Mucosa of stomach (tissue), 1 donor: ENCODE results near the gene SPO11.

ENCODE experiments used
- H3K27me3 ChIP-seq: one replicate; pipeline ENCODE4 v1.7.0; 2013; ENCODE audit warnings: mild to moderate bottlenecking, low read length; ENCODE audit not compliant: control insufficient read depth, insufficient read depth
- H3K36me3 ChIP-seq: one replicate; pipeline ENCODE4 v1.7.0; 2013; ENCODE audit warnings: low read length; ENCODE audit not compliant: control insufficient read depth, insufficient read depth
- H3K4me1 ChIP-seq: one replicate; pipeline ENCODE4 v1.7.0; 2013; ENCODE audit warnings: mild to moderate bottlenecking, low read length; ENCODE audit not compliant: control insufficient read depth, insufficient read depth
- H3K4me3 ChIP-seq: one replicate; pipeline ENCODE4 v1.7.0; 2013; ENCODE audit warnings: low read length
- H3K9ac ChIP-seq: one replicate; pipeline ENCODE4 v1.7.0; 2013; ENCODE audit warnings: mild to moderate bottlenecking, low read length, moderate library complexity
- H3K9me3 ChIP-seq: one replicate; pipeline ENCODE4 v1.7.0; 2013; ENCODE audit warnings: mild to moderate bottlenecking, low read length, moderate library complexity; ENCODE audit not compliant: control insufficient read depth
- donor health status: Pancreatic carcinoma.

The SPO11 gene

GRCh38 chr20:57391439-57392301 is 62.1 kb downstream of the SPO11 start:
- Histone ChIP-seq H3K9ac (peak overlapping the region; percentile 66), H3K27me3 (no peaks in the 10 kb centered on the region), H3K36me3 (peaks cover 2% of the 10 kb centered on the region), H3K4me1 (peaks cover 49% of the 10 kb centered on the region), H3K9me3 (no peaks in the 10 kb centered on the region), H3K4me3 (peak overlapping the region; percentile 50)

DNA sequence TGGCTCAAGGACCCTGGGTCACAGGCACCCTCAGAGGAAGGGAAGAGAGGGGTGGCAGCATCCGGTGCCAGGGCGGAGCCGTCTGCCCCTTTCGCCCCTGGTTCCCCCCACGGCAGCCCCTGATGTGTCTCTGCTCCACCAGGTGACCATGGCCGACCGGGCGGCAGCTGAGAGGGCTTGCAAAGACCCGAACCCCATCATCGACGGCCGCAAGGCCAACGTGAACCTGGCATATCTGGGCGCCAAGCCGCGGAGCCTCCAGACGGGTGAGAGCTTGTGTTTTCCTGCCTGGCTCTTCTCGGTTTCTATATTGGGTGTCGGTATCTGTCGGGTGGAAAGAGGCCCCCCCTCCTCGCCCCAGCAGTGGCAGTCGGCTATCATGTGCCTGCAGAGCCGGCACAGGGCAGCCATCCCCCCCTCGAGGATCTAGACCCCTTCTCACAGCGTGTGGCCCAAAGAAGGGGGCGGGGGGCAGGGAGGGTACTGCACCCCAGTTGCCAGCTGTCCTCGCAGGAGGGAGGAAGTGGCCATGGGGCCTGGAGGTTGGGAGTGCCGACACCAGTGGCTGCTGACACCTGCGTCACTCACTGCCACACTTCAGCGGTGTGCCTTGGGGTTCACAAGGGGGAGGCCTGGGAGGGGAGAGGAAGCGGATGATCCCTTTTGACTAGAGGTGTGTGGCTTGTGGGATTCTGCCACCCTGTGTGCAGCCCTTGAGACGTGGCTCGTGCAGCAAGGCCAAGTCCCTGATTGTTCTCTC is 63.1 kb downstream of the SPO11 start:
- Histone ChIP-seq H3K27me3 (no peaks in the 10 kb centered on the region), H3K9ac (peak overlapping the region; percentile 66), H3K9me3 (no peaks in the 10 kb centered on the region), H3K4me1 (peaks cover 49% of the 10 kb centered on the region), H3K4me3 (peak overlapping the region; percentile 50), H3K36me3 (peaks cover 10% of the 10 kb centered on the region)
